NCI-H2227 treated with DMSO at 0.1 percent for 48 hours (cell line): ENCODE measurements around the gene CGAS.
"Not testable (repeated sequence)": the region's sequence is repeated elsewhere in the genome, so short reads cannot be mapped to it uniquely, and the experiment has no call there.

Source experiments
- DNase-seq: peaks from one replicate; lab custom pipeline; 2025; lab: John Stamatoyannopoulos, UW

Gene CGAS

DNA sequence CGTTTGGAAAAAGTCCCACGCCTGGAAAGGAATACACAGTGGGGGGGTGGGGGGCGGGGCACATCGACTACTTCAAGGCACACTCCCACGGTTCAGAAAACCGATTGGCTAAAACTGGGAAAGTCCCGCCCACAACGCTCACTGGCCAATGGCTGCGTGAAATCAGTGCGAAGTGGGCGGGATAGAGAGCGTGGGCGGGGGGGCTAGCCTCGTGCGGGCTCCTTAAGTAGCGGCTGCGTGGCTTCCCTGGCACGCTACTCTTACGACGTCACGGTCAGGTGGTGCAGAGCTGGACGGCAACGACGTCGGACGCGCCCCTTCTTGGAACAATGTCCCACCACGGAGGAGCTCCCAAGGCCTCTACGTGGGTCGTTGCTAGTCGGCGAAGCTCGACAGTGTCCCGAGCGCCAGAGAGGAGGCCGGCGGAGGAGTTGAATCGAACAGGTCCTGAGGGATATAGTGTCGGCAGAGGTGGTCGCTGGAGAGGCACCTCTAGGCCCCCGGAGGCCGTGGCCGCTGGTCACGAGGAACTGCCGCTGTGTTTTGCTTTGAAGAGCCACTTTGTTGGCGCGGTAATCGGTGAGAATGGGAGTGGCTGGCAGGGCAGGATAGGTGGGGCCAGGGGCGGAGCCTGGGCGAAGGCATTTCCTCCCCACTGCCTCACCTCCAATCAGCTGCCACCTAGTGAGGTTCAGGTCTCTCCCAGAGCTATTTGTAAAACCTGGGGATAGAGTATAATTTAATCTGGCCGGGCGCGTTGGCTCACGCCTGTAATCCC is 57.3 kb downstream of the CGAS start, which contains the start of gene DDX43:
DDX43 (plus strand) TSS at position 252 of the 778 bp plus-strand sequence; CDS start at position 330, 78 bp downstream.
- DNase-seq = peak; percentile 92

DNA sequence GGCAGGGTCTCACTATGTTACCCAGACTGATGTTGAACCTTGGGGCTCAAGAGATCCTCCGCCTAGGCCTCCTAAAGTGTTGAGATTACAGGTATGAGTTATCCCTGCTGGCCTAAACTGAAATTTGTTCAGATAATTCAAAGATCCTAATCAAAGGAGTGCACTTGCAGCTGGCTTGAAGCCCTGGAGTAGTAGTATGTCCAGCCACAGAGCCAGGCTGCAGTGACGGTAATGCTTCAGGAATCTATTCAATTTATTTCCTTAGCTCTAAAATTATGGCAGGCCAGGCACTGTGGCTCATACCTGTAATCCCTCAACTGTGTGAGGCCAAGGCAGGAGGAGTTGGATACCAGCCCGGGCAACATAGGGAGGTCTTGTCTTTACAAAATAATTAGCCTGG is 58.8 kb downstream of the CGAS start:
- DNase-seq = no peak

DNA sequence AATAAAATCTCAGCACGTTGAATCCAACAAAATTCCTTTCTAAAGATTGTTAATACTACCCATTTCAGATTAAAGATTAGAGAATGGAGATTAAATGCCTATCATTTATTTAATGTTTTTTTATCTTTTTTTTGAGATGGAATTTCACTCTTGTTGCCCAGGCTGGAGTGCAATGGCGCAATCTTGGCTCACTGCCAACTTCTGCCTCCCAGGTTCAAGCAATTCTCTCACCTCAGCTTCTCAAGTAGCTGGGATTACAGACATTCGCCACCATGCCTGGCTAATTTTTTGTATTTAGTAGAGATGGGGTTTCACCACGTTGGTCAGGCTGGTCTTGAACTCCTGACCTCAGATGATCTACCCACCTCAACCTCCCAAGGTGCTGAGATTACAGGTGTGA is 59.9 kb downstream of the CGAS start:
- not testable (repeated sequence) for DNase-seq

DNA sequence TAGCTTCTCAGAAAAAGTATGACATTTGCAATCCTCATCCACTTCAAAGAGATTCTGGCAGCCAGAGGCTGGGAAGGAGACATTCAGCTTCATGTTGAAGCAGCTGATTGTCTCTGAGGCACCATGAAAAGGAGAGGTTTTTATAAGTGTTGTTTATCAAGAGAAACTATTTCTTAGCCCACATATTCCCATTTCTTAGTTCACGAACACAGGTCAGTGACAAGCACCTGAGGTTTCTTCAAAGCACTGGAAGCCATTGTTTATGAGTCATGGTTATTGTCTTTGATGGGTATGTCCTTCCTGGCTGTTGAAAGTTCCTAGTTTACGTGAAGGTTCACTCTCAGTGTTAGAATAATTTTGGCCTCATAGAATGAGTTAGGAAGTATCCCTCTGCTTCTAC is 60.4 kb downstream of the CGAS start:
- DNase-seq = no peak

DNA sequence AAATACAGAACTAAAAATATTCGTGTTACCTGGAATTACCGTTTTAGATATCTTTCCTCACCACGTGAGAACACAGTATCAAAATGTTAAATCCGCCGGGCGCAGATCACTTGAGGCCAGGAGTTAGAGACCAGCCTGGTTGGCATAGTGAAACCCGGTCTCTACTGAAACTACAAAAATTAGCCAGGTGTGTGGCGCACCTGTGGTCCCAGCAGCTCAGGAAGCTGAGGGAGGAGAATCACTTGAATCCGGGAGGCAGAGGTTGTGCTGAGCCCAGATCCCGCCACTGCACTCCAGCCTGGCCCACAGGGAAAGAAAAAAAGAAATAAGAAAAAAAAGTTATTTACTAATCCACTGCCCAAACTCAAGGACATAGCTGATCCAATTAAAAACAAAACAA is 62.2 kb downstream of the CGAS start:
- DNase-seq = no peak

DNA sequence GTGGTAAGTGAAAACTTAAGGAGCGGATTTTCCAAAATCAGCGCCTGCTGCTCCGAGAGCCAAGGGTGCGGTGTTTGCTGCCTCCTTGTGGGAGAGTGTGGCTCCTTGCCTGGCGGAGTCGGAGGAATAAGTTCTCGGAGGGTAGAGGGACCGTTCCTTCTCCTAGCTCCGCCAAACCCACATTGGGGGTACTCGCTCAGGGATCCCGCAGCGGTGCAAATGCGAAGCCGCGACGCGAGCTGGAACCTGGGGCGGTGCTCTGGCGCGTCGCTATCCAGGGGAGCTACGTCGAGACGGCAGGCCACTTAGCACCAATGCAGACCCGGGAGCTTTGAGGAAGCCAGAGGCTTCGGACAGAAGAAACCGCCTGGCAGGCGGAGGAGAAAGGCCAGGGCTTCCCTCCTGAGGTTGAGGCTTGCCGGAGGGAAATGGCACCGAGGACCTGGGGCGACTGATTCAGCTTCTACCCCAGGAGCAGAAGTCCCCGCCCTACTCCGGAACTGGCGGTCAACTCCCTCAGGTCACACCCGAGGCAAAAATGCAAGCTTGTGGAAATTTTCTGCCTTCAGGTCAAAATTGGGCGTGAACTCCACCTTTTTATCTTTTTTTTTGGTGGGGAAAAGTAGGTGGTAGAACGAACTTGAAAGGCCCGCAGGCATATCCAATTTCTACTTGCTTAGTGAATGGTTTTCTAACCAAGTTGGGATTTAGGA is 63.1 kb downstream of the CGAS start:
- DNase-seq = peak; percentile 39

DNA sequence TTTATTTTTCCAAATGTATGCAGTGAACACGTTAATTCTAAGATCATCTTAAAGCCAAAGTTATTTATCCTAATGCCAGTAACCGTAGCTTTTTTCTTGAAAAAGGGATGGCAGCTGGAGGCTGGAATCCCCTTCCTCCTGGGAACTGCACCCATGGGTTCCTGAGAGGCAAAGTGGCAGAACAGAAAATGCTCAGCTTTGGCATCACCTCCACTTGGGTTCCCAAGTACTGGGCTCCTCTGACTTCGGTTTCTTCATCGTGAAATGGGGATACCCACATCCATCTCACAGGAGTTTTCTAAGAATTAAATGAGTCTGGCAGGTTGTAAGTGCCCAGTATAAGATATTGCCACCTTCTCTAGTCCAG is 63.7 kb downstream of the CGAS start:
- DNase-seq = no peak

DNA sequence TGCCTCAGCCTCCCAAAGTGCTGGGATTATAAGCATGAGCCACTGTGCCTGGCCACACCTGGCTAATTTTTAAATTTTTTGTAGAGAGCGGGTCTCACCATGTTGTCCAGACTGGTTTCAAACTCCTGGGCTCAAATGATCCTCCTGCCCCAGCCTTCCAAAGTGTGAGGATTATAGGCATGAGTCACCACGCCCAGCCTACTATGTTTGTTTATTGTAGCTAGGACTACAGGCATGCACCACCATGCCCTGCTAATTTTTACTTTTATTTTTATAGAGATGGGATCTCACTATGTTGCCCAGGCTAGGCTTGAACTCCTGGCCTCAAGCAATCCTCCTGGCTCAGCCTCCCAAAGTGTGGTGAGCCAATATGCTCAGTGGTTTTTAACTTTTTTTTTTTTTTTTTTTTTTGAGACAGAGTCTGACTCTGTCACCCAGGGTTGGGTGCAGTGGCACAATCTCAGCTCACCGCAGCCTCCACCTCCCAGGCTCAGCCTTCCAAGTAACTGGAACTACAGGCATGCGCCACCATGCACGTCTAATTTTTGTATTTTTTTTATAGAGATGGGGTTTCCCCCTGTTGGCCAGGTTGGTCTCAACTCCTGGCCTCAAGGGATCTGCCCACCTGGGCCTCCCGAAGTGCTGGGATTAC is 69.5 kb downstream of the CGAS start:
- DNase-seq = no peak

DNA sequence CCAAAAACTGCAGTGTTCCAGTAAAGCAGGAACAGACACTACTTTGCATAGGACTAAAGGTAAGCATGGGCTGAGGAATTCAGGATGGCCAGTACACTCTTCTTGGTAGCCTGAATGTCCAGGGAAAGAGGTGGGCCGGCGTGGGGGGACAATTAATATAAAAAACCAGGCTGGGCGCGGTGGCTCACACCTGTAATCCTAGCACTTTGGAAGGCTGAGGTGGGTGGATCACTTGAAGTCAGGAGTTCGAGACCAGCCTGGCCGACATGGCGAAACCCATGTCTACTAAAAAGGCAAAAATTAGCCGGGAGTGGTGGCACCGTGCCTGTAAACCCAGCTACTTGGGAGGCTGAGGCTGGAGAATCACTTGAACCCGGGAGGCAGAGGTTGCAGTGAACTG is 70.6 kb downstream of the CGAS start:
- not testable (repeated sequence) for DNase-seq

DNA sequence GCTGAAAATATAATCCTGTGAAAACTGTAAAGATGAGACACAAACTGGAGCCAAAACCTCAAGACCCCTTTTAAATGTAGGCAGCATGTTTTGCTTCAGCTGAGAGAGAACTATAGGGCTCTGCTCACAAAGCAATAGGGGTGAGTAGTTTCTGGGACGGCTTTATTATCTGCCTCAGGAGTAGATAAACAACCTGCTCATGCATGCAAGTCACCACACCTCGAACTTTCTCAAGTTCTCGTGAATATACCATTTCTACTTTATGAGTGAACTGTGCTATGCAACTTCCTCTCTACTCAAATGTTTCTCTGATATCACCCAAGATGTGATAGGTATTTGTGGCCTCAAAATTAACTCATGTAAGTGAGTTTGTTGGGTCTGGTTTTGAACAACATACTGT is 74.9 kb downstream of the CGAS start:
- no peak for DNase-seq

DNA sequence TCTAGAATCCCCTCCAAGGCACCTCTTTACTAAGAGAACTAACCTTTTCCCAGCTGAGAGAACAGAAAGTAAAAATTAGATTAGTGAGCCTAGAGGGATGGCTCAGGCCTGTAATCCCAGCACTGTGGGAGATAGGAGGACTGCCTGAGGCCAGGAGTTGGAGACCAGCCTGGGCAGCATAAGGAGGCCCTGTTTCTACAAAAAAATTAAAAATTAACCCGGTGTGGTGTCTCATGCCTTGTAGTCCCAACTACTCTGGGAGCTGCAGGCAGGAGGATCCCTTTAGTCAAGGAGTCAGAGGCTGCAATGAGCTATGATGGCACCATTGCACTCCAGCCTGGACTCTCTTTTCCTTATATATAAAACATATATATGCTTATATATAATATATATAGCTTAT is 76.9 kb downstream of the CGAS start:
- no peak for DNase-seq
